ENCODE measurements around the gene SLC44A5.

Gene SLC44A5

DNA sequence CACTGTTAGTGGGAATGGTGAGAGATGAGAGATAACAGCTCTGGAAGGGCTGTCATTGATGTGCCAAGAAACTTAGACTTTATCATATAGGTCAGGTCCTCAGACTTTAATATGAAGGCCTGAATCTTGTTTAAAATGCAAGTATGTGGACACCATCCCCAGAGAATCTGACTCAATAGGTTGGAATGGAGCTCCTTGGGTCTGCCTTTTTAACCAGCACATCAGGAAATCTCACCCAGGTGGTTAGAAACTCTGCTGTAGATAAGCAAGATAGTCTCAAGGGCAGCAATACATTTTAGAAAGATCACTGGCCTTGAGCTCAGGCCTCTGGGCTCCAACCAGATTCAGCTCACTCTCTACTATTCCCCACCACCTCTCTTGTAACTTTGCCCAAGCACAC, 180.4 kb downstream of the SLC44A5 start:
- DNase-seq (ENCODE audit: low read depth): no peak
- H3K4me3 ChIP-seq (ENCODE audit: low read depth, low read length): no peak overlapping the region
- TF ChIP-seq, protein P1, sequence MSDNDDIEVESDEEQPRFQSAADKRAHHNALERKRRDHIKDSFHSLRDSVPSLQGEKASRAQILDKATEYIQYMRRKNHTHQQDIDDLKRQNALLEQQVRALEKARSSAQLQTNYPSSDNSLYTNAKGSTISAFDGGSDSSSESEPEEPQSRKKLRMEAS (IDR thresholded peaks at IDR 0.05; ENCODE audit: low read depth, low read length): no peak
- TF ChIP-seq CTCF (IDR thresholded peaks at IDR 0.05; ENCODE audit: low read depth, low read length): no peak
- TF ChIP-seq POLR2A (IDR thresholded peaks at IDR 0.05; ENCODE audit: extremely low read depth, insufficient read length): no peak
- no peak for TF ChIP-seq MYC (IDR thresholded peaks at IDR 0.05; ENCODE audit: low read depth, low read length)

- H3K4me3 ChIP-seq (ENCODE audit: low read depth, low read length): no peak overlapping the region
- no peak for DNase-seq (ENCODE audit: low read depth)
- TF ChIP-seq MYC (IDR thresholded peaks at IDR 0.05; ENCODE audit: low read depth, low read length) (no peak), CTCF (IDR thresholded peaks at IDR 0.05; ENCODE audit: low read depth, low read length) (no peak), POLR2A (IDR thresholded peaks at IDR 0.05; ENCODE audit: extremely low read depth, insufficient read length) (no peak)
- TF ChIP-seq, protein P1 (IDR thresholded peaks at IDR 0.05; ENCODE audit: low read depth, low read length): no peak
Measured at GRCh38 chr1:75426688-75427087, 184.2 kb downstream of the SLC44A5 start.

GRCh38 chr1:75425001-75425650, 185.8 kb downstream of the SLC44A5 start:
- no peak overlapping the region for H3K4me3 ChIP-seq (ENCODE audit: low read depth, low read length)
- DNase-seq (ENCODE audit: low read depth): no peak
- TF ChIP-seq, protein P1 (IDR thresholded peaks at IDR 0.05; ENCODE audit: low read depth, low read length): no peak
- TF ChIP-seq CTCF (IDR thresholded peaks at IDR 0.05; ENCODE audit: low read depth, low read length) (no peak), POLR2A (IDR thresholded peaks at IDR 0.05; ENCODE audit: extremely low read depth, insufficient read length) (no peak)

DNA sequence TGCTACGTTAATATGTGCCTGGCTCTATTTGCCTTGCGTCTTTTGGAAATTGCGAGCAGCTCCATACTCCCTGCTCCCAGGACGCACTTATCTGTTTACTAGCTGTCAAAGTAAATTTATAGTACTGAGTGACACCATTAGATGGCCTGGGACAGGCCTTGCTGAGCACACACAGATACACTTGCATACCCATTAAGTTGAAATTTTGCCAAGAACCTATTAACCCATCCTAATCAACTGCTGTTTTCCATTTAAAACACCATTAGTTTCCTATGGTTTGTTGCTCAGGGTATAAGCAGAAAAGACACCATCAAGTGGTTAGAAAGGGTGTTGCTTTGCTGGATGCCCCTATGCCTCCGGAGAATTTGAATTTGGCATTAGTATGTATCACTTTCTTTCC, 187.3 kb downstream of the SLC44A5 start:
- TF ChIP-seq MYC (IDR thresholded peaks at IDR 0.05; ENCODE audit: low read depth, low read length): no peak
- TF ChIP-seq, protein P1 (IDR thresholded peaks at IDR 0.05; ENCODE audit: low read depth, low read length): no peak
- no peak for TF ChIP-seq POLR2A (IDR thresholded peaks at IDR 0.05; ENCODE audit: extremely low read depth, insufficient read length)
- no peak for TF ChIP-seq CTCF (IDR thresholded peaks at IDR 0.05; ENCODE audit: low read depth, low read length)
- no peak for DNase-seq (ENCODE audit: low read depth)
- no peak overlapping the region for H3K4me3 ChIP-seq (ENCODE audit: low read depth, low read length)

DNA sequence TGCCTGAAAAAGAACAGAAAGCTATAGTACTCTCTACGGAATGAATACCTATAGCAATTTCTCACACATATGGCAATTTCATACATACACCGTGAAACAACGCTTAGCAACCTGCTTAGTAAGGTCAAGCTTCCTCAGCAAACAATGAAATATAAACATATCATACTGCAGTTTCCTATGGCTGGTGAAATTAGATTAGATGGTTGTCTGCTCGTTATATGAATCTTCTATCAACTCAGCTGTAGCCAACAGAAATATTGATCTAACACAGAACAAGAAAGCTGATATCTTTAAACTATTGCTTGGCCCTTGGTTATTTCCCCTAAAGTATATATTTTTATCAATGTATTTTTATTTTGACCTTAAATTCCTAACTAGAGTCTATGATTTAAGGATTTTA, 187.8 kb downstream of the SLC44A5 start:
- TF ChIP-seq CTCF (IDR thresholded peaks at IDR 0.05; ENCODE audit: low read depth, low read length): no peak
- TF ChIP-seq POLR2A (IDR thresholded peaks at IDR 0.05; ENCODE audit: extremely low read depth, insufficient read length): no peak
- TF ChIP-seq, protein P1 (IDR thresholded peaks at IDR 0.05; ENCODE audit: low read depth, low read length): no peak
- no peak for TF ChIP-seq MYC (IDR thresholded peaks at IDR 0.05; ENCODE audit: low read depth, low read length)
- H3K4me3 ChIP-seq (ENCODE audit: low read depth, low read length): no peak overlapping the region
- no peak for DNase-seq (ENCODE audit: low read depth)
